ENCODE measurements around the gene MED17.

The MED17 gene

DNA sequence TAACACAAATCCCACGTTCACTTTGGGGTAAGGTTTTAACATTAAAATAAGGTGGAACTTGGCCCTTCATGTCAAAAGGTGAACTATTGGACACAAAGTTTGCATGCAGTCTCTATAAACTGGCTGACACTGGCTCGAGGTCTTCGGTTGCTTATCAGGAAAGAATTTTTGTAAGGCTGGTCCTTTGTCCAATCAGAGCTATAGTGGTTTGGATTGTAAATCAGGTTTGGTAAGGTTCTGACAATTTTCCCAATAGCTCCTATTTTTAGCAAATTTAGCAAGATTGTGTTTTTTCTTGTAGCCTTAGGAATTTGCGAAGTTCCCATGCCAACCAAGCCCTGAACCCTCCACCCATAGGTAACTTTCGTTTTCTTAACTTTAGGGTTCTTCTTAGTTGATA is 17.6 kb upstream of the MED17 start:
- TF ChIP-seq, protein P1, sequence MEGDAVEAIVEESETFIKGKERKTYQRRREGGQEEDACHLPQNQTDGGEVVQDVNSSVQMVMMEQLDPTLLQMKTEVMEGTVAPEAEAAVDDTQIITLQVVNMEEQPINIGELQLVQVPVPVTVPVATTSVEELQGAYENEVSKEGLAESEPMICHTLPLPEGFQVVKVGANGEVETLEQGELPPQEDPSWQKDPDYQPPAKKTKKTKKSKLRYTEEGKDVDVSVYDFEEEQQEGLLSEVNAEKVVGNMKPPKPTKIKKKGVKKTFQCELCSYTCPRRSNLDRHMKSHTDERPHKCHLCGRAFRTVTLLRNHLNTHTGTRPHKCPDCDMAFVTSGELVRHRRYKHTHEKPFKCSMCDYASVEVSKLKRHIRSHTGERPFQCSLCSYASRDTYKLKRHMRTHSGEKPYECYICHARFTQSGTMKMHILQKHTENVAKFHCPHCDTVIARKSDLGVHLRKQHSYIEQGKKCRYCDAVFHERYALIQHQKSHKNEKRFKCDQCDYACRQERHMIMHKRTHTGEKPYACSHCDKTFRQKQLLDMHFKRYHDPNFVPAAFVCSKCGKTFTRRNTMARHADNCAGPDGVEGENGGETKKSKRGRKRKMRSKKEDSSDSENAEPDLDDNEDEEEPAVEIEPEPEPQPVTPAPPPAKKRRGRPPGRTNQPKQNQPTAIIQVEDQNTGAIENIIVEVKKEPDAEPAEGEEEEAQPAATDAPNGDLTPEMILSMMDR (IDR thresholded peaks at IDR 0.05; ENCODE audit: poor library complexity, severe bottlenecking), result no peak
- Histone ChIP-seq H3K4me1 (ENCODE audit: insufficient read depth, poor library complexity, severe bottlenecking) (no peaks in the 10 kb centered on the region), H3K27me3 (ENCODE audit: insufficient read depth, poor library complexity, severe bottlenecking) (no peaks in the 10 kb centered on the region), H3K36me3 (ENCODE audit: low read depth) (0 out of 2 replicates have a peak, but pooled peaks cover 4% of the 10 kb centered on the region), H3K27ac (ENCODE audit: poor library complexity, severe bottlenecking) (no peak overlapping the region), H3K4me3 (ENCODE audit: severe bottlenecking) (no peak overlapping the region), H3K9me3 (ENCODE audit: severe bottlenecking) (no peaks in the 10 kb centered on the region)
- DNase-seq (ENCODE audit: low spot score) (no peak), ATAC-seq (ENCODE audit: low read depth) (no peak)

DNA sequence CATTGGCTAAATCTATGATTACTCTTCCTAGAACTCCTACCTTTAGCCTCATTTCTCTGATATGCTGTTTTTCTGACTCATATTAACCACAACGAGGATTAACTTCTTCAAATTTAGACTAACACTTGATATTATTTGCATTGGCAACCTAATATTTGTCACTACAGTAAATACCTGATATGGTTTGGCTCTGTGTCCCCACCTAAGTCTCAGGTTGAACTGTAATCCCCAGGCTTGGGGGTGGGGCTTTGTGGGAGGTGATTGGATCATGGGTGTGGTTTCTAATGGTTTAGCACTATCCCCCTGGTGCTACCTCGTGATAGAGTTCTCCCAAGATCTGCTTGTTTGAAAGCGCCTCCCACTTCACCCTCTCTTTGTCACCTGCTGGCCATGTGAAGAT is 17.1 kb upstream of the MED17 start:
- H3K4me3 ChIP-seq (ENCODE audit: severe bottlenecking), result no peak overlapping the region
- ATAC-seq (ENCODE audit: low read depth) (no peak), DNase-seq (ENCODE audit: low spot score) (no peak)
- no peaks in the 10 kb centered on the region for H3K4me1 ChIP-seq (ENCODE audit: insufficient read depth, poor library complexity, severe bottlenecking)
- no peaks in the 10 kb centered on the region for H3K27me3 ChIP-seq (ENCODE audit: insufficient read depth, poor library complexity, severe bottlenecking)
- no peaks in the 10 kb centered on the region for H3K36me3 ChIP-seq (ENCODE audit: low read depth)
- TF ChIP-seq, protein P1 (IDR thresholded peaks at IDR 0.05; ENCODE audit: poor library complexity, severe bottlenecking), result no peak
- H3K9me3 ChIP-seq (ENCODE audit: severe bottlenecking), result no peaks in the 10 kb centered on the region
- no peak overlapping the region for H3K27ac ChIP-seq (ENCODE audit: poor library complexity, severe bottlenecking)

DNA sequence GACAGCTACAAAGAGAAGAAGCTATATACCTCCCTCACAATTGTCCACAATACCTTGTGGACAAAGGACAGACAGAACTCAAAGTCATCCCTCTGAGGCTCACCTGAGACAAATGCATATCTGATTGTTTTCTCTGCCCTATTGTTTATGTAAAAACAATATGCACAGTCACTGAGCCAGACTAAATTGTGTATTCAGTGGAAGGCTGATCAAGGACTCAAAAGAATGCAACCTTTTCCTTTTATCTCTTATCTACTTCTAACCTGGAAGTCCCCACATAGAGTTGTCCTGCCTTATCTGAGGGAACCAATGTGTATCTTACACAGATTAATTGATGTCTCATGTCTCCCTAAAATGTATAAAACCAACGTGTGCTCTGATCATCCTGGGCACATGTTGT is 13.9 kb upstream of the MED17 start:
- Histone ChIP-seq H3K4me1 (ENCODE audit: insufficient read depth, poor library complexity, severe bottlenecking) (no peaks in the 10 kb centered on the region), H3K36me3 (ENCODE audit: low read depth) (no peaks in the 10 kb centered on the region), H3K27ac (ENCODE audit: poor library complexity, severe bottlenecking) (no peak overlapping the region), H3K27me3 (ENCODE audit: insufficient read depth, poor library complexity, severe bottlenecking) (no peaks in the 10 kb centered on the region), H3K9me3 (ENCODE audit: severe bottlenecking) (no peaks in the 10 kb centered on the region), H3K4me3 (ENCODE audit: severe bottlenecking) (no peak overlapping the region)
- DNase-seq (ENCODE audit: low spot score) (no peak), ATAC-seq (ENCODE audit: low read depth) (no peak)
- TF ChIP-seq, protein P1 (IDR thresholded peaks at IDR 0.05; ENCODE audit: poor library complexity, severe bottlenecking), result no peak

GRCh38 chr11:93772123-93772522 is 12.0 kb upstream of the MED17 start:
- Histone ChIP-seq H3K4me1 (ENCODE audit: insufficient read depth, poor library complexity, severe bottlenecking) (no peaks in the 10 kb centered on the region), H3K36me3 (ENCODE audit: low read depth) (no peaks in the 10 kb centered on the region), H3K9me3 (ENCODE audit: severe bottlenecking) (no peaks in the 10 kb centered on the region), H3K27ac (ENCODE audit: poor library complexity, severe bottlenecking) (no peak overlapping the region), H3K4me3 (ENCODE audit: severe bottlenecking) (no peak overlapping the region), H3K27me3 (ENCODE audit: insufficient read depth, poor library complexity, severe bottlenecking) (no peaks in the 10 kb centered on the region)
- DNase-seq (ENCODE audit: low spot score) (no peak), ATAC-seq (ENCODE audit: low read depth) (no peak)
- TF ChIP-seq, protein P1 (IDR thresholded peaks at IDR 0.05; ENCODE audit: poor library complexity, severe bottlenecking), result no peak

GRCh38 chr11:93773045-93773477 is 11.0 kb upstream of the MED17 start:
- DNase-seq (ENCODE audit: low spot score), result no peak

More at GRCh38 chr11:93773045-93773477, 11.0 kb upstream of the MED17 start:
- TF ChIP-seq, protein P1 (IDR thresholded peaks at IDR 0.05; ENCODE audit: poor library complexity, severe bottlenecking), result no peak
- Histone ChIP-seq H3K9me3 (ENCODE audit: severe bottlenecking) (no peaks in the 10 kb centered on the region), H3K36me3 (ENCODE audit: low read depth) (no peaks in the 10 kb centered on the region), H3K27ac (ENCODE audit: poor library complexity, severe bottlenecking) (no peak overlapping the region), H3K4me3 (ENCODE audit: severe bottlenecking) (no peak overlapping the region), H3K4me1 (ENCODE audit: insufficient read depth, poor library complexity, severe bottlenecking) (no peaks in the 10 kb centered on the region), H3K27me3 (ENCODE audit: insufficient read depth, poor library complexity, severe bottlenecking) (no peaks in the 10 kb centered on the region)
- ATAC-seq (ENCODE audit: low read depth), result no peak

Measured in RWPE2 (cell line).